HUDEP-2 (cell line): ENCODE measurements around the gene CD69.
A peak's percentile ranks its signal among the peaks of the same experiment; 100 is the strongest.

Experiments used
- DNase-seq, 76 experiments: peaks; one replicate each; lab custom pipeline; 2025; ENCODE audit not compliant: unreplicated experiment in 76 of 76; lab: John Stamatoyannopoulos, UW

CD69 gene

GRCh38 chr12:9760699-9761418, at the start of gene CD69:
Gene CD69 (minus strand): TSS chr12:9760901. CDS start chr12:9760820, 81 bp downstream.
- DNase-seq = peak in 2 of 76 experiments; percentile 18 to 32

- DNase-seq = no peak
These were observed 49.2 kb upstream of the CD69 start for GRCh38 chr12:9809866-9810265.

GRCh38 chr12:9809338-9809737, 48.6 kb upstream of the CD69 start:
- no peak for DNase-seq

GRCh38 chr12:9808504-9808903, 47.8 kb upstream of the CD69 start:
- DNase-seq = no peak

- DNase-seq = no peak
These were observed 46.0 kb upstream of the CD69 start for GRCh38 chr12:9806714-9807113.

GRCh38 chr12:9805883-9806282, 45.2 kb upstream of the CD69 start:
- DNase-seq = no peak

GRCh38 chr12:9799961-9800360, 39.3 kb upstream of the CD69 start:
- no peak for DNase-seq

- peak in 36 of 76 experiments; percentile 0 to 57 (median 22) for DNase-seq
These were observed 37.3 kb upstream of the CD69 start for GRCh38 chr12:9797722-9798619.

GRCh38 chr12:9796971-9797370, 36.3 kb upstream of the CD69 start:
- DNase-seq = no peak

GRCh38 chr12:9796346-9796745, 35.6 kb upstream of the CD69 start:
- no peak for DNase-seq

GRCh38 chr12:9795945-9796344, 35.2 kb upstream of the CD69 start:
- no peak for DNase-seq

GRCh38 chr12:9794484-9795093, 33.9 kb upstream of the CD69 start:
- no peak for DNase-seq

- DNase-seq = no peak
These were observed 33.2 kb upstream of the CD69 start for GRCh38 chr12:9793779-9794395.

GRCh38 chr12:9792961-9793617, 32.4 kb upstream of the CD69 start:
- DNase-seq = peak in 1 of 76 experiments; percentile 12

- DNase-seq = no peak
These were observed 31.6 kb upstream of the CD69 start for GRCh38 chr12:9792185-9792900.

GRCh38 chr12:9786726-9787717, 26.3 kb upstream of the CD69 start:
- DNase-seq = no peak

- no peak for DNase-seq
These were observed 24.1 kb upstream of the CD69 start for GRCh38 chr12:9784816-9785215.

- DNase-seq = no peak
These were observed 23.6 kb upstream of the CD69 start for GRCh38 chr12:9784326-9784725.
